GM21528 (cell line): Measurements from ENCODE around the gene PYCR2.
"Not testable (repeated sequence)": the region's sequence is repeated elsewhere in the genome, so short reads cannot be mapped to it uniquely, and the experiment has no call there.

Experiments used
- ATAC-seq: cut with Tn5 transposase; IDR thresholded peaks from one replicate; pipeline ENCODE4 v1.9.1; 2021; ENCODE audit warnings: mild to moderate bottlenecking, moderate library complexity; ENCODE audit not compliant: unreplicated experiment, low FRiP score

Gene PYCR2

DNA sequence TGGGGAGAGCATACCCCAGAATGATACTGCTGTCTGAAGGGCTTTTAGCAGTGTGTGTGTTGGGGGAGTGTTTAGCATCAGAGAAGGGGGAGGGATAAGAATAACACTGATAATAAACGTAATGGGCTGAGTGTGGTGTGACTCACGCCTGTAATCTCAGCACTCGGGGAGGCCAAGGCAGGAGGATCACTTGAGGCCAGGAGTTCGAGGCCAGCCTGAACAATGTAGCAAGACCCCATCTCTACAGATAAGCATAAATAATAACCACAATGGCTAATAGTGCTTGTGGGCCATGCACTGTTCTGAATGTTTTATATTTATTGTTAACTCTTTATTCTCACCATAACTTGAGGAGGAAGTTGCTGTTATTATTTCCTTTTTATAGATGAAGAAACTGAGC is 19.5 kb upstream of the PYCR2 start:
- ATAC-seq, result no peak

DNA sequence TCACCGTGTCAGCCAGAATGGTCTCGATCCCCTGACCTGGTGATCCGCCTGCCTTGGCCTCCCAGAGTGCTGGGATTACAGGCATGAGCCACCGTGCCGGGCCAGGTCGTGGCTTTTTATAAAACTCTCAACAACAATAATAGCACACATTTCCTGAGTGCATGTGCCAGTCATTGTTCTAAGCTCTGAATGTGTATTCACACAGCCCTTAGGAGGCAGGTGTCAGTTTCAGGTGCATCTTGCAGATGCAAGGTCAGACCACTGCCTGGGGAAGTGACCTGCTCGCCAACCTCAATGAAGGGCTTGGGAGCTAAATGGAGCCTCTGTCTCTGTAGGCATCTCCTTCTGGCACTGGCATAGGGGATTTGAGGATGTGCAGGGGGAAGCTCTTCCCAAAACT is 18.5 kb upstream of the PYCR2 start:
- peak; percentile 67 for ATAC-seq

GRCh38 chr1:225941942-225942222 is 17.8 kb upstream of the PYCR2 start:
- ATAC-seq, result no peak

DNA sequence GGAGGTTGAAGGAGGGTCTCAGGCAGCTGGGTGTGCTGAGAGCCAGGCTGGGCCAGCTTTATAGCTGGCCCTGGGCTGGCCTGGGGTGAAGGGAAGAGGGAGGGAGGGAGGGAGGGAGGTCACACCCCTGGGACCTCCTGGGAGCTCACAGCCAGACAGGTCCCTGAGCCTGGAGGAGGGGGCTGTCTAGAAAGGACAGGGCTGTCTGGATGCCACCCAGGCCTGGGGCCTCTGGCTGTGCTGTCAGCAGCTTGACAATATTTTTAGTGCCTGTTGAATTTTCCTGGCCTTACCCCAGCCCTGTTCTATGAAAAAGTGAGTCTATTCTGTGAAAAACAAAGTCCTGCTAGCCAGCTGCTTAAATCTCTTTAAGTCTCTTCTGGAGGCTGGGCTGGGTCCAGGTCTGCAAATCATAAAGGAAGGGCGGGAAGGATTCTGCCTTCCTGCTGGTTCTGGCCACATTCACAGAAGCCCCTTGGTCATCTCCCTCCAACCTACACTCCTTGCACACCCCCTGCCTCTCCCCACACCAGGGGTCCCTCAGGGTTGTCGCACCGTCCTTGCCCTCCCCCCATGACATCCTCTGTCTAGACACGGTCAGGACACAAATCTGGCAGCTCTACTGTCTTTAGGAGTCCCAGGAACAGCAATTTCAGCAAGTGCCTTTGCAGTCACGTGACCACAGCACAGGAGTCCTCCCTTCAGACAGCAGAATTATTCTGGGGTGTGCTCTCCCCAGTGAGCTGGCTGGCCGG is 17.3 kb upstream of the PYCR2 start, which contains the start of gene LEFTY2:
TSS of gene LEFTY2 (minus strand) at position 34 of the 755 bp plus-strand sequence. CDS start 80 bp downstream, outside the sequence.
- ATAC-seq, result no peak

DNA sequence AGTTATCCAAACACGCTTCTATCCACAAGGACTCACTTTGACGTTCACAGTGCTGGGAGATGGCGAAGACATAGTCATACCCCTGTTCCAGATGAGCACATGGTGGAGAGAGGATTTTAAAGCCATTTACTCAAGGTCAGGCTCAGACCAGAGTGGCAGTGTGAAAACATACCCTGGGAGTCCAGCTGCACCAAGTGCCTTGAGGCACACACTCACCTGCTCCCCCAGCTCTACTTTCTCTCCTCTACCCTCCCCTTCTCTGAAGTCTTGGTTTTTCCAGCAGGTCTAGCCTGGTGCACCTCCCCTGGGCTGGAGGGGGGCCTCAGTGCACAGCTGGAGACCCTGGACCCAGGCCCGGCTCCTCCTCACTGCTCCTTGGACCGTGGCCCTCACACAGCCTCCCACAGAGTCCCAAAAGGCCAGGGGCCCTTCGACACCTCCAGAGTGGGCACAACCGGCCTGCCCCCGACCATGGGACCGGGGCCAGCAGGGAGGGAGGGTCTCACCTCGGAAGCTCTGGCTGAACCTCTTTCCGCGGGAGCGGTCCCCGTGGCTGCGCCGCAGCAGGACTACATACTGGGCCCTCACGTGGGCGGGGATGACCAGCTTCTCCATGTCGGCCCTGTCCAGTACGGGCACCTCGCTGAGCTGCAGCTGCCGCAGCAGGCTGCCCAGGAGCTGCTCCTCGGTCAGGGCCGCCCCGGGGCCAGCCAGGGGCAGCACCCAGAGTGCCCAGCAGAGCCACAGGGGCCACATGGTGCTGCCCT is 16.5 kb upstream of the PYCR2 start:
- ATAC-seq, result no peak

DNA sequence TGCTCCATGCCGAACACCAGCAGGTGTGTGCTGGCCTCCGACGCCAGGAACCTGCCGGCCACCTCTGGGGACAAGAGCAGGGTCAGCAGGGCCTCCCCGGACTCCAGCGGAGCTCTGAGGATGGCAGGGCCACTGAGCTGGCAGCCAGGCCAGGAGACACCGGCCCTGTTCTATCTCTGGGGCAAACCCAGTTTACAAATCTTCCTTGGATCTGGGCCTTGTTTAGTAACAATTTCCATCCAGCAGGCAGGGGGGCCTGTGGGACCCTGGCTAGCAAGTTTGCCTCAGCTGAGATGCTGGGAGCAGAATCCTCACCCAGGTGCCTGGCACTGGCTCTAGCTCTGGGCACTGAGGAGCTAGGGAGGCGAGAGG is 15.9 kb upstream of the PYCR2 start:
- not testable (repeated sequence) for ATAC-seq

DNA sequence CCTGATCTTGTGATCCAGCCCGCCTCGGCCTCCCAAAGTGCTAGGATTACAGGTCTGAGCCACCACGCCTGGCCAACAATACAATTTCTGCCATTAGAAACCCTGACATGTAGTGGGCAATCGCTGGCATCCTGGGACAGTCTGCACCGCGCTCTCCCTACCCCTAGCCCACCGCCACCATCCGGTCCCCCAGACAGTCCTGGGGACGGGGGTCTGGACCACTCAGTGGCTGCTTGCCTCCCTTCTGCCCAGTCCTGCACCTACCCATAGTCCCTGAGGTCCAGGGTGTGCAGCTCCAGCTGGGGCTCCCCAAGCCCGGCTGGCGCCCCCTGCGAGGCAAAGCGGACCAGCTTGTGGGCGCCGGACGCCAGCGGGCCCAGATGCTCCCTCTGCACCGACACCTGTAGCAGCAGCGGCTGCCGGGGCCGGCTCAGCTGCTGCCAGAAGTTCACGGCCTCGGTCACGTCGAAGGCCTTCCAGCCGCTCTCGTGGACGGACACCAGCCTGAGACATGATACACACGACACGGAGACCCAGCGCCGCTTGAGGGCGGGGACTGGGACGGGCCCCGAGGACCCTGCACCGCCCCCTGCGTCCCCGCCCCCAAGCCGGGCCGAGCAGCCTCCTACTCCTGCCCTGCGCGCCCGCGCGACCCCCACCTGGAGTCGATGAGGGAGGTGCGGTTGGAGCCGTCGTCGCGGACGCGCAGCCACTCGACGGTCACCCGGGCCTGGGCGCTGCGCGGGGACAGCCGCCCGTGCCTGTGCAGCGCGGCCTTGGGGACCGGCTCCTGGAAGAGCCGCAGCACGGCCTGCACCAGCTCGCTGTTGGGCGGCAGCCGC is 15.3 kb upstream of the PYCR2 start:
- ATAC-seq, result not testable (repeated sequence)

GRCh38 chr1:225937048-225937968 is 13.3 kb upstream of the PYCR2 start:
- no peak for ATAC-seq

- no peak for ATAC-seq
Measured at GRCh38 chr1:225936523-225936922, 12.5 kb upstream of the PYCR2 start.

DNA sequence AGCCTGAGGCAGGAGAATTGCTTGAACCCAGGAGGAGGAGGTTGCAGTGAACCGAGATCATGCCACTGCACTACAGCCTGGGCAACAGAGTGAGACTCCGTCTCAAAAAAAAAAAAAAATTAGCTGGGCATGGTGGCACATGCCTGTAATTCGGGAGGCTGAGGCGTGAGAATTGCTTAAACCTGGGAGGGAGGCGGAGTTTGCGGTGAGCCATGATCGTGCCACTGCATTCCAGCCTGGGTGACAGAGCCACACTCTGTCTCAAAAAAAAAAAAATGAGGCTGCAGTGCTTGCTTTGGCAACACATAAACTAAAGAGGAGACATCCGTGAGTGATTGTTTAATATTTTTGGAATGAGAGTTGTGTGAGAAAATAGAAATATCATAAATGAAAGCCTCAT is 12.0 kb upstream of the PYCR2 start:
- not testable (repeated sequence) for ATAC-seq

DNA sequence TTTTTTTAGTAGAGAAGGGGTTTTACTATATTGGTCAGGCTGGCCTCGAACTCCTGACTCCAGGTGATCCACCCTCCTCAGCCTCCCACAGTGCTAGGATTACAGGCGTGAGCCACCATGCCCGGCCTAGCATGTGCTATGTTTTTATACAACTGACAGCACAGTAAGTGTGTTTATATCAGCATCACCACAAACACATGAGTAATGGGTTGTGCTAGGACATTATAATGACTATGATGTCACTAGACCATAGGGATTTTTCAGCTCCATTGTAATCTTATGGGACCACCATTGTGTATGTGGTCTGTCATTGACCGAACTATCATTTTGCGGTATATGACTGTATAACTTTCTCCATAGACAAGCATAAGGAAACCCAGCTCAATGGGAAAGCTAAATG is 10.7 kb upstream of the PYCR2 start:
- no peak for ATAC-seq

DNA sequence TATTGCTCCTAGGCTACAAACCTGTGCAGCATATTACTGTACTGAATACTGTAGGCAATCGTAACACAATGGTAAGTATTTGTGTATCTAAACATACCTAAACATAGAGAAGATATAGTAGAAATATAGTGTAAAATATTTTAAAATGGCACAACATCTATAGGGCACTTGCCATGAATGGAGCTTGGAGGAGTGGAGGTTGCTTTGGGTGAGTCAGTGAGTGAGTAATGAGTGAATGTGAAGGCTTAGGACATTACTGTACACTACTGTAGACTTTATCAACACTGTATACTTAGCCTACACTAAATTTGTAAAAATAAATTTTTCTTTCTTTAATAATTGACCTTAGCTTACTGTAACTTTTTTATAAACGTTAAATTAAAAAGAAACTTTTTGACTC is 9.0 kb upstream of the PYCR2 start:
- no peak for ATAC-seq

DNA sequence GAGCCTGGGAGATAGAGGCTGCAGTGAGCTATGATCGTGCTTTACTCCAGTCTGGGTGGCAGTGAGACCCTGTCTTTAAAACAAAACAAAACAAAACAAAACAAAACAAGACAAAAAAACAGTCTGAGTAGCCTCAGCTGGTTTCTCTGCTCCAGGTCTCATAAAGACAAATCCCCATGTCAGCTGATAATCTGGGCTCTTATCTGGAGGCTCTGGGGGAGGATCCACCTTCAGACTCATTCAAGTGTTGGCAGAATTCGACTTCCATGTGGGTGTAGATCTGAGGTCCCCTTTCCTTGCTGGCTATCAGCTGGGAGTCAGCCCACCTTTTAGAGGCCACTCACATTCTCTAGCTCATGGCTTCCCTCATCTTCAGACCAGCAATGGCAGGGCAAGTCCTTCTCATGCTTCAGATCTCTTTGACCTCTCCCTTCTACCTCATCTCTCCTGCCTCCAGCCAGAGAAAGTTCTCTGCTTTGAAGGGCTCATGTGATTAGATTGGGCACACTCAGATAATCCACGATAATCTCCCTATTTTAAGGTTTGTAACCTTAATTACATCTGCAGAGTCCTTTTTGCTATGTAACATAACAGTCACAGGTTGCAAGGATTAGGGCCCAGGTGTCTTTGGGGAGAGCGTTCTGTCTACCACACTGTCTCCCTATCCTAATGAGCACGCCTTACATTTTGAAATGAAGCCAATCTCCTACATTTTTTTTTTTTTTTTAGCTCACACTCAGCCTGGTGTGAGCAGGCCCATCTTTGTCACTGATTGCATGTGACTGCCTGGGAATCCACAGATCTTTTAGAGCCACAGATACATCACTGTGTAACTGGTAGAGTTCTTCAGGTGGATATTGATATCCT is 7.5 kb upstream of the PYCR2 start:
- no peak for ATAC-seq

DNA sequence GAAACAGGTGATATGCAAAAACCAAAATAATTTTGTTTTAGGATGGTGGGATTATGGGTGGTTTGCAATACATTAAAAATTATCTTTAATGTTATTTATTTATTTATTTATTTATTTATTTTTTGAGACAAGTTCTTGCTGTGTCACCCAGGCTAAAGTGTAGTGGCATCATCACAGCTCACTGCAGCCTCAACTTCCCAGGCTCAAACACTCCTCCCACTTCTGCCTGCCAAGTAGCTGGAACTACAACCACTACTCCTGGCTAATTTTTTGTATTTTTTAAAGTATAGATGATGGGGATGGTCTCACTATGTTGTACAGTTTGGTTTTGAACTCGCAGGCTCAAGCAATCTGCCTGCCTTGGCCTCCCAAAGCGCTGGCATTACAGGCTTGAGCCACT is 6.5 kb upstream of the PYCR2 start:
- ATAC-seq, result no peak

DNA sequence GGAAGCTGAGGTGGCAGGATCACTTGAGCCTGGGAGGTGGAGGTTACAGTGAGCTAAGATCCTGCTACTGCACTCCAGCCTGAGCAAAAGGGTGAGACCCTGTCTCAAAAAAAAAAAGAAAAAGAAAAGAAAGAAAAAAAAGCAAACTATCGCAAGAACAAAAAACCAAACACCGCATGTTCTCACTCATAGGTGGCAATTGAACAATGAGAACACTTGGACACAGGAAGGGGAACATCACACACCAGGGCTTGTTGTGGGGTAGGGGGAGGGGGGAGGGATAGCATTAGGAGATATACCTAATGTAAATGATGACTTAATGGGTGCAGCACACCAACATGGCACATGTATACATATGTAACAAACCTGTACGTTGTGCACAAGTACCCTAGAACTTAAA is 5.4 kb upstream of the PYCR2 start:
- not testable (repeated sequence) for ATAC-seq

DNA sequence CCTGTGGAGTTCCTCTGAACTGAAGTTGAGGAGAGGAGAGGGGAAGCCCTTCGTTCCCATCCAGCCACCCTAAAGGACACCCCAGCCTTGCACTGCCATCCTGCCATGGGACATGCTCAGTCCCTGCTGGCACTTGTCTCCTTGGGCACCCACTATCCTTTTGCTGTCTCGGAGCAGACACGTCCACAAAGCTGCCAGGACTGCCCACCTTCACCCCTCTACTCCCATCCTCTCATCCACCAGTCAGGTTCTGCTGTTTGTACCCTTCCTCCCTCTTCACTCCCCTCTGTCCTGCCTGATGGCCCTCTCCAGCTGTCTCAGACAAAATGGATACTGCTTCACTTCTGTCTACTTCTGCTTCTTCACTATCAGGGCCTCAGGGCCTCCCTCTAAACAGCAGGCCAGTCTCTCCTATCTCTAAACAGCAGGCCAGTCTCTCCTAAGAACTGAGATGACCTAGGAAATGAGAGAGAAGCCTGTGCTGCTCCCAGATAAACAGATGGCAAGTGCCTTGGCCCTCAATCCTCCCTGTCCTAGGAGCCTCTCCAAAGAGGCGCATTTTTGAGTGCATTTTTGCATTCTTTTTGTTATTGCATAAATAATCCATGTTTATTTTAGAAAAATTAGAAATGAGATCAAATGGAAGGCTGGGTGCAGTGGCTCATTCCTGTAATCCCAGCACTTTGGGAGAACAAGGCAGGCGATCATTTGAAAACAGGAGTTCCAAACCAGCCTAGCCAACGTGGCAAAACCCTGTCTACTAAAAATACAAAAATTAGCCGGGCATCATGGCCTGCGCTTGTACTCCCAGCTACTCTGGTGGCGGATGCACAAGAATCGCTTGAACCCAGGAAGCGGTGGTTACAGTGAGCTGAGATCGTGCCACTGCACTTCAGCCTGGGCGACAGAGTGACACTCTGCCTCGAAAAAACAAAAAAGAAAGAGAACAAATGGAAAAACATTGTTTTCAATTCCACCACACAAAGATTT is 4.4 kb upstream of the PYCR2 start:
- ATAC-seq, result no peak

DNA sequence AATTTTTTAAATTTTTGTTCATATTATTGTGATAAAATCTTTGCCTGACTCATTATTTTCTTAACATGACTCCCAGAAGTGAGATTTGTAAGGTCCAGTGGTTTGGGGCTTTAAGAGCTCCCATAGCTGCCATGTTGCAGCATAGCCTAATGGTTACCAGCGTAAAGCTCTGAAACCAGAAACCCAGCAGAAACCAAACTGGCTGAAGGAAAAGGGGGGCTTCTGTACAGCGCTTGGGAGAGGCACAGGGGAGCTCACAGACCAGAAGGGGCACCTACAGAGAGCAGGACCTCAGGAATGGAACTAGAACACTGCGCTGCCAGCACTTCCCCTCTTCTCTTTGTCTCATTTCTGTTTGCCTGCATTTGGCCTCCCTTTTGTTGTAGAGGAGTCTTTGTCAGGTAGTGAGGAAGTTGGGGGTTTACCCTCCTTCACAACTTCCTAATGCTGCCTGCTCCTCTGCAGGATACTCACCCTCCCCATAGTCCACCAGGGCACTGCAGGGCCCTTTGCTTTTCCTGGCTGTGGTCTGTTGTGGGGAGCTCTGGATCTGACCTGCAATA is 2.6 kb upstream of the PYCR2 start:
- ATAC-seq, result no peak

GRCh38 chr1:225923381-225923691 is 714 bp downstream of the PYCR2 start:
- ATAC-seq, result no peak
